ENCODE data around the gene GRIA4. TPM values are rescaled to one million over a fixed set of nuclear protein-coding genes. Genes with fewer than 3 reads are reported as not detected.

The GRIA4 gene
- total RNA-seq, result 2.0 and 3.7 TPM in 2 replicates
- 1.3 and 1.9 TPM in 2 replicates for polyA plus RNA-seq

GRCh38 chr11:105609832-105610781 lies at the start of gene GRIA4:
Gene GRIA4 (plus strand): TSS chr11:105610073. CDS start chr11:105610998, 925 bp downstream.
- no peaks in the 10 kb centered on the region for H3K9me2 ChIP-seq (replicated peaks; ENCODE audit: insufficient read depth)
- peaks cover 55% of the 10 kb centered on the region for H3K27me3 ChIP-seq
- no peak within 1 kb of the TSS for H3K27ac ChIP-seq
- H3K4me2 ChIP-seq, result peak within 1 kb of the TSS; percentile 97
- no peak for TF ChIP-seq EZH2phosphoT487 (IDR thresholded peaks at IDR 0.05; ENCODE audit: low read depth, severe bottlenecking, unreplicated experiment)
- TF ChIP-seq CTCF (IDR thresholded peaks at IDR 0.05; ENCODE audit: poor library complexity), result no peak
- TF ChIP-seq EZH2 (IDR thresholded peaks at IDR 0.05; ENCODE audit: borderline replicate concordance), result no peak
- H3K79me2 ChIP-seq, result no peaks in the 10 kb centered on the region
- DNase-seq (ENCODE audit: low spot score), result peak; percentile 46
- no peaks in the 10 kb centered on the region for H3K9me3 ChIP-seq (ENCODE audit: low read depth)
- H4K20me1 ChIP-seq (ENCODE audit: insufficient read depth, poor library complexity, severe bottlenecking), result no peaks in the 10 kb centered on the region
- H2AFZ ChIP-seq, result peak within 1 kb of the TSS; percentile 52
- peaks cover 20% of the 10 kb centered on the region for H3K4me1 ChIP-seq (ENCODE audit: insufficient read depth)
- H3K36me3 ChIP-seq (replicated peaks; ENCODE audit: insufficient read depth, low read depth), result no peaks in the 10 kb centered on the region
- WGBS (ENCODE audit: low lambda C conversion rate, missing lambda C conversion rate), result 1% methylated on average over 46 of the region's 54 CpGs
- peak within 1 kb of the TSS; percentile 41 for H3K4me3 ChIP-seq

- DNase-seq (ENCODE audit: low spot score), result no peak
- no peaks in the 10 kb centered on the region for H3K4me1 ChIP-seq (ENCODE audit: insufficient read depth)
- 76% methylated on average over 3 of the region's 3 CpGs for WGBS (ENCODE audit: low lambda C conversion rate, missing lambda C conversion rate)
- H4K20me1 ChIP-seq (ENCODE audit: insufficient read depth, poor library complexity, severe bottlenecking), result no peaks in the 10 kb centered on the region
- H3K27ac ChIP-seq, result no peak overlapping the region
- H3K9me2 ChIP-seq (replicated peaks; ENCODE audit: insufficient read depth), result no peaks in the 10 kb centered on the region
- H3K79me2 ChIP-seq, result no peaks in the 10 kb centered on the region
- H3K36me3 ChIP-seq (replicated peaks; ENCODE audit: insufficient read depth, low read depth), result no peaks in the 10 kb centered on the region
- H3K27me3 ChIP-seq, result no peaks in the 10 kb centered on the region
- no peaks in the 10 kb centered on the region for H3K9me3 ChIP-seq (ENCODE audit: low read depth)
- H2AFZ ChIP-seq, result no peak overlapping the region
- H3K4me3 ChIP-seq, result no peak overlapping the region
- TF ChIP-seq EZH2phosphoT487 (IDR thresholded peaks at IDR 0.05; ENCODE audit: low read depth, severe bottlenecking, unreplicated experiment) (no peak), EZH2 (IDR thresholded peaks at IDR 0.05; ENCODE audit: borderline replicate concordance) (no peak), CTCF (IDR thresholded peaks at IDR 0.05; ENCODE audit: poor library complexity) (no peak)
- no peak overlapping the region for H3K4me2 ChIP-seq
Measured at GRCh38 chr11:105573091-105573490, 36.8 kb upstream of the GRIA4 start.

GRCh38 chr11:105574974-105575373 lies 34.9 kb upstream of the GRIA4 start:
- H3K4me3 ChIP-seq, result no peak overlapping the region
- no peak for DNase-seq (ENCODE audit: low spot score)
- H4K20me1 ChIP-seq (ENCODE audit: insufficient read depth, poor library complexity, severe bottlenecking), result no peaks in the 10 kb centered on the region
- no peaks in the 10 kb centered on the region for H3K36me3 ChIP-seq (replicated peaks; ENCODE audit: insufficient read depth, low read depth)
- TF ChIP-seq EZH2 (IDR thresholded peaks at IDR 0.05; ENCODE audit: borderline replicate concordance), result no peak
- TF ChIP-seq EZH2phosphoT487 (IDR thresholded peaks at IDR 0.05; ENCODE audit: low read depth, severe bottlenecking, unreplicated experiment), result no peak
- no peak for TF ChIP-seq CTCF (IDR thresholded peaks at IDR 0.05; ENCODE audit: poor library complexity)
- H3K27ac ChIP-seq, result no peak overlapping the region
- WGBS (ENCODE audit: low lambda C conversion rate, missing lambda C conversion rate), result 97% methylated on average over 3 of the region's 3 CpGs
- H3K4me2 ChIP-seq, result no peak overlapping the region
- no peaks in the 10 kb centered on the region for H3K9me3 ChIP-seq (ENCODE audit: low read depth)
- H3K9me2 ChIP-seq (replicated peaks; ENCODE audit: insufficient read depth), result no peaks in the 10 kb centered on the region
- H3K27me3 ChIP-seq, result no peaks in the 10 kb centered on the region
- H3K79me2 ChIP-seq, result no peaks in the 10 kb centered on the region
- H3K4me1 ChIP-seq (ENCODE audit: insufficient read depth), result no peaks in the 10 kb centered on the region
- no peak overlapping the region for H2AFZ ChIP-seq
